Tibial artery (tissue), 4 donors: ENCODE results near the gene SELENOI.

Experiments
- DNase-seq, 2 donors: peaks; one replicate each; pipeline ENCODE4 v3.0.0-alpha.2; 2019
- H3K27ac ChIP-seq, 2 donors: fragments of 200-600 bp; sonication (generic) in 1 of 2; 1 replicate in 1 of 2; 2 replicates in 1 of 2; pipeline ENCODE4 v1.5.1; 2018 to 2019; ENCODE audit warnings: mild to moderate bottlenecking in 1 of 2
- H3K27me3 ChIP-seq, 2 donors: fragments of 200-600 bp; sonication (generic) in 1 of 2; one replicate each; pipeline versions ENCODE4 v1.5.1 to v1.6.0; 2016 to 2019
- H3K36me3 ChIP-seq, 3 donors: fragments of 200-600 bp; sonication (generic) in 2 of 3; one replicate each; pipeline ENCODE4 v1.5.1; 2016 to 2019; ENCODE audit warnings: mild to moderate bottlenecking in 2 of 3
- H3K4me1 ChIP-seq, 4 donors: fragments of 200-600 bp; sonication (generic) in 2 of 4; 1 replicate in 3 of 4; 2 replicates in 1 of 4; pipeline ENCODE4 v1.5.1; 2016 to 2019
- H3K4me3 ChIP-seq, 2 donors: fragments of 200-600 bp; sonication (generic) in 1 of 2; 1 replicate in 1 of 2; 2 replicates in 1 of 2; pipeline ENCODE4 v1.5.1; 2018 to 2019; ENCODE audit warnings: mild to moderate bottlenecking in 2 of 2
- H3K9me3 ChIP-seq, 3 donors: fragments of 200-600 bp; sonication (generic) in 1 of 3; one replicate each; pipeline ENCODE4 v1.5.1; 2016 to 2019
- intact Hi-C: fragments of 100-400 bp; cut with DNase I; formaldehyde crosslinking; loops from one replicate; pipeline ENCODE4 v1.15.0; 2023; ENCODE audit warnings: low total_unique reads
- TF ChIP-seq, protein P1 (sequence below), 2 experiments: fragments of 200-600 bp in 1 of 2; fragments of 450-650 bp in 1 of 2; IDR thresholded peaks; one replicate each; pipeline ENCODE4 v1.5.1; 2017 to 2019; ENCODE audit warnings: antibody characterized with exemption in 2 of 2, mild to moderate bottlenecking in 1 of 2, moderate library complexity in 1 of 2

SELENOI gene

DNA sequence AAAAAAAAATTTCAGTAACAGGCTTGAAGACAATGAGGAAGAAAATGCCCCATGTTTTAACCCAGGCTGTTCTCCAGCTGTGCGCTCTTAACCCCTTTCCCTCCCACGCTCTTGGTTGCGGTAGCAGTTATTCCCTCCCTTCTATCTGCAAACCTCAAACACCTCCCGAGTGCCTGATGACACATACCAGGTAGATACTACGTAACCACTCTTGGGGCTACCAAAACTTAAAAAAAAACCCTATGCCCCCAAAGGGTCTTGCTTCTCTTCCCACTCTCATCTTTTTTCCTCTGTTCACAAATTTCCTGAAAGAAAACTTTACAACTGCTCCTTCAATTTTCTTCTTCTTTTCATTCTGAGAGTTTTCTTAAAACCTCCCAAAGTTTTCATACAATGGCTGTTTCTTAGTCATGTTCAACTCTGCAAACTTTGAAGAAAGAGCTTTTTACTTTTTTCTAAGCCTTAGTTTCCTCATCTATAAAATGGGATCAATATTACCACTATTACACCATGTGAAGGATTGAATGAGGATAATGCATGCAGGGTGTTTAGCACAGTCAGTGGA is 50.9 kb downstream of the SELENOI start:
- no peak overlapping the region for H3K4me3 ChIP-seq
- TF ChIP-seq, protein P1, sequence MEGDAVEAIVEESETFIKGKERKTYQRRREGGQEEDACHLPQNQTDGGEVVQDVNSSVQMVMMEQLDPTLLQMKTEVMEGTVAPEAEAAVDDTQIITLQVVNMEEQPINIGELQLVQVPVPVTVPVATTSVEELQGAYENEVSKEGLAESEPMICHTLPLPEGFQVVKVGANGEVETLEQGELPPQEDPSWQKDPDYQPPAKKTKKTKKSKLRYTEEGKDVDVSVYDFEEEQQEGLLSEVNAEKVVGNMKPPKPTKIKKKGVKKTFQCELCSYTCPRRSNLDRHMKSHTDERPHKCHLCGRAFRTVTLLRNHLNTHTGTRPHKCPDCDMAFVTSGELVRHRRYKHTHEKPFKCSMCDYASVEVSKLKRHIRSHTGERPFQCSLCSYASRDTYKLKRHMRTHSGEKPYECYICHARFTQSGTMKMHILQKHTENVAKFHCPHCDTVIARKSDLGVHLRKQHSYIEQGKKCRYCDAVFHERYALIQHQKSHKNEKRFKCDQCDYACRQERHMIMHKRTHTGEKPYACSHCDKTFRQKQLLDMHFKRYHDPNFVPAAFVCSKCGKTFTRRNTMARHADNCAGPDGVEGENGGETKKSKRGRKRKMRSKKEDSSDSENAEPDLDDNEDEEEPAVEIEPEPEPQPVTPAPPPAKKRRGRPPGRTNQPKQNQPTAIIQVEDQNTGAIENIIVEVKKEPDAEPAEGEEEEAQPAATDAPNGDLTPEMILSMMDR (IDR thresholded peaks at IDR 0.05), result no peak
- H3K4me1 ChIP-seq, result peaks cover 0 to 20% (median 12%) of the 10 kb centered on the region in 4 donors
- H3K36me3 ChIP-seq, result no peaks in the 10 kb centered on the region
- DNase-seq, result no peak
- intact Hi-C loops, result no loop called here
- H3K27ac ChIP-seq, result no peak overlapping the region
- no peaks in the 10 kb centered on the region for H3K9me3 ChIP-seq
- H3K27me3 ChIP-seq, result peaks cover 0 to 5% of the 10 kb centered on the region in 2 donors

DNA sequence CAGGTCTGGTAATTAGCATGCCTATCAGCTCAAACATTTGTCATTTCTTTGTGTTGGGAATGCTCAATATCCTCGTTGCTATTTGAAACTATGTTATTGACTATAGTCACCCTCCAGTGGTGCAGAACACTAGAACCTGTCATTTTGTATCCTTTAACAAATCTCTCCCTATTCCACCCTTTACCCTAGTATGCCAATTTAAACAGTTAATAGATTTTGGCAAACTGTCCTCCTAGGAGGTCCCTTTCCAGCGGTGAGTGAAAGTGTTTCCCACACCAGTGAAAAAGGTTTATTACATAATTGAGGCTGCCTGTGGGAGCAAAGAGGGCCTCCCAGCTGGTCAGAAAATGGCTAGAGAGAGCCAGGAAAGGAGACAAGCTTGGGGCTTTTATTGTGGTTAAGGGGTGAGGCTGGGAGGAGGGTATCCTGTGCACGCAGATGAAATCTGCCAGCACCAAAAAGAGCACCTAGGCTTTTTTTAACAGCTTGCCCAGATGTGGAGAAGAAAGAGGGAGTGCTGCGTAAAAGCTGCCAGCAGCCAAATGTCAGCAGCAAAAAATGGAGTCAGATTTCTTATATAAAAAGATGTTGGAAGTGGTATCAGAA is 53.9 kb downstream of the SELENOI start:
- Histone ChIP-seq H3K4me3 (no peak overlapping the region), H3K27ac (no peak overlapping the region), H3K36me3 (no peaks in the 10 kb centered on the region), H3K9me3 (no peaks in the 10 kb centered on the region), H3K4me1 (peaks cover 0 to 15% (median 8%) of the 10 kb centered on the region in 4 donors), H3K27me3 (peaks cover 0 to 5% of the 10 kb centered on the region in 2 donors)
- no peak for DNase-seq
- intact Hi-C loops, result no loop called here
- TF ChIP-seq, protein P1 (IDR thresholded peaks at IDR 0.05), result no peak

DNA sequence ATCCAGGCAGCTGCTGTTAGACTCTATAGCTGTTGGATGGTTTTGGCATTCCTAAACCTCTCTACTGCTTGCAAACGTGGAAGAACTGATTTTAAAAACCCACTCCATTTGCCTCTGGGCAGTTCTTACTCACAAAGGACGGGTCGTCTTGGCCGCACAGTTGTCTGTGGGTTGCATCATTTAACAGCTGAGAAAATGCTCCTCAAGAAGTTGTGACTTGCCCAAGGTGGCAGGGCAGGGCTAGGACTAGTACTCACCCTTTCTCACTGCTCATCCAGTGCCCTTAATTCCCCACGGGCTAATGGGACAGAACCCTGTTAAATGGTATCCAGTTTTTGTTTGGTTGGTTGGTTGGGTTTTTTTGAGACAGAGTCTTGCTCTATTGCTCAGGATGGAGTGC is 54.8 kb downstream of the SELENOI start:
- TF ChIP-seq, protein P1 (IDR thresholded peaks at IDR 0.05), result no peak
- H3K36me3 ChIP-seq, result no peaks in the 10 kb centered on the region
- H3K4me1 ChIP-seq, result peaks cover 0 to 8% (median 3%) of the 10 kb centered on the region in 4 donors
- no peak overlapping the region for H3K4me3 ChIP-seq
- intact Hi-C loops, result no loop called here
- H3K27me3 ChIP-seq, result peaks cover 0 to 5% of the 10 kb centered on the region in 2 donors
- H3K9me3 ChIP-seq, result no peaks in the 10 kb centered on the region
- no peak overlapping the region for H3K27ac ChIP-seq
- DNase-seq, result no peak

DNA sequence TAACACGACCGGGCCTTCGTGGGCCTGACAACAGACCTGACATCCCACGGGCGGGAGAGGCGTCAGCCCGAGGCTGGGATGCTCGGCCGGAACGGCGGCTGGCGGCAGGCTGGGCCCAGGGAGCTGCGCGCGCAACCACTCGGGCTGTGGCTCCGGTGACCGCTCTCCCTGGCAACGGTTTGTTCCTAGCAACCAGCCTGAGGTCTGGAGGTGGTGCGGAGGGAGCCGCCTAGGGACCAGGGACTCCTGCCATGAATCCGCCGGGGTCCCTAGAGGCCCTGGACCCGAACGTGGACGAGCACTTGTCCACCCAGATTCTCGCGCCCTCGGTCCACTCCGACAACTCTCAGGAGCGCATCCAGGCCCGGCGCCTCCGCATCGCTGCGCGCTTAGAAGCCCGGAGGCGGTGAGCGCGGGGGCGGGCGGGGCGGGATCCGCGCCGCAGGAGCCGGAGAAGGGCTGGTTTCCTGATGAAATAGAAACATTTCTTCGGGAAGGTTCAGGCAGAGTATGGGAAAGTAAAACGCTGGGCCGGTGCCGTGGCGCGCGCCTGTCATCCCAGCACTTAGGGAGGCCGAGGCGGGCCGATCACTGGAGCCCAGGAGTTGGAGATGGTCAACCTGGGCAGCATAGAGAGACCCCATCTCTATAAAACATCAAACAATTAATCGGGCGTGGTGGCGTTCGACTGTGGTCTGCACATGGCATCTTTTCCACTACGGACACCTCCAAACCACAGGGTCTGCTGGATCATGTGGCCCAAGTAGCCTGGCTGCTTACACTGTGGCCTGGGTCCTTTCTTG is 56.0 kb downstream of the SELENOI start, which contains the start of gene DRC1:
Gene DRC1, plus strand, starts transcription at position 182 of the 803 bp plus-strand sequence. Its CDS starts 70 bp downstream, at position 252.
- peak within 1 kb of the TSS in 1 of 2 donors; percentile 19 for H3K4me3 ChIP-seq
- intact Hi-C loops, result no loop called here
- no peaks in the 10 kb centered on the region for H3K9me3 ChIP-seq
- H3K27ac ChIP-seq, result no peak within 1 kb of the TSS
- no peaks in the 10 kb centered on the region for H3K36me3 ChIP-seq
- no peak for DNase-seq
- H3K4me1 ChIP-seq, result peaks cover 0 to 8% (median 3%) of the 10 kb centered on the region in 4 donors
- TF ChIP-seq, protein P1 (IDR thresholded peaks at IDR 0.05), result no peak
- H3K27me3 ChIP-seq, result peaks cover 0 to 5% of the 10 kb centered on the region in 2 donors

DNA sequence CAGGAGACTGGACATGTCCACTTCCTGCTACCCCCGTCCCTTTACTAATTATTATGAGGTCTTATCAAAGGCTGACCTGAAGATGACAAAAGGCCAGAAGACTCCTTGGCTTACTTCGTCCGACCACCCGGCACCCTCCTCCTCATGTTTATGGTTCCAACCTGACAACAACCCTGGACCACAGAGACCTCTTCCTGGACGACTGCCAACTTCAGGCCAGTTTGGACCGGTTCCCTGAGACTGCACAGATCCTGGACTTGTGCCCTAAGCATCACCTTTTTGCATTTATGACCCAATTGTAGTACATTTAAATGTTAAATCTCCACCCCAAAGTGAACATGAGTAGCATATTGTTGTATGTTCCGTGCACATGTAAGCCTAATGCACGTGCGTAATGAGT is 61.6 kb downstream of the SELENOI start:
- H3K9me3 ChIP-seq, result no peaks in the 10 kb centered on the region
- no peaks in the 10 kb centered on the region for H3K36me3 ChIP-seq
- H3K4me1 ChIP-seq, result no peaks in the 10 kb centered on the region
- TF ChIP-seq, protein P1 (IDR thresholded peaks at IDR 0.05), result no peak
- no peak overlapping the region for H3K27ac ChIP-seq
- no peak for DNase-seq
- H3K27me3 ChIP-seq, result peaks cover 0 to 16% of the 10 kb centered on the region in 2 donors
- no peak overlapping the region for H3K4me3 ChIP-seq
- intact Hi-C loops, result no loop called here
